Fibroblast of lung (primary cell): Measurements from ENCODE around the gene LPIN1.
A peak's percentile ranks its signal among the peaks of the same experiment; 100 is the strongest.

Experiments
- EZH2 ChIP-seq: IDR thresholded peaks from 2 replicates; pipeline ENCODE4 v1.5.1; 2012; ENCODE audit warnings: low read length, control low read depth, mild to moderate bottlenecking; ENCODE audit errors: missing control alignments
- TF ChIP-seq, protein P1 (sequence below), 2 donors: IDR thresholded peaks in 1 of 2; conservative IDR thresholded peaks in 1 of 2; 1 replicate in 1 of 2; 2 replicates in 1 of 2; pipeline ENCODE4 v1.5.1; 2011 to 2012; ENCODE audit warnings: low read length in 2 of 2, control low read depth in 1 of 2, inconsistent platforms in 1 of 2, low read depth in 1 of 2, mild to moderate bottlenecking in 1 of 2

- TF ChIP-seq, protein P1, sequence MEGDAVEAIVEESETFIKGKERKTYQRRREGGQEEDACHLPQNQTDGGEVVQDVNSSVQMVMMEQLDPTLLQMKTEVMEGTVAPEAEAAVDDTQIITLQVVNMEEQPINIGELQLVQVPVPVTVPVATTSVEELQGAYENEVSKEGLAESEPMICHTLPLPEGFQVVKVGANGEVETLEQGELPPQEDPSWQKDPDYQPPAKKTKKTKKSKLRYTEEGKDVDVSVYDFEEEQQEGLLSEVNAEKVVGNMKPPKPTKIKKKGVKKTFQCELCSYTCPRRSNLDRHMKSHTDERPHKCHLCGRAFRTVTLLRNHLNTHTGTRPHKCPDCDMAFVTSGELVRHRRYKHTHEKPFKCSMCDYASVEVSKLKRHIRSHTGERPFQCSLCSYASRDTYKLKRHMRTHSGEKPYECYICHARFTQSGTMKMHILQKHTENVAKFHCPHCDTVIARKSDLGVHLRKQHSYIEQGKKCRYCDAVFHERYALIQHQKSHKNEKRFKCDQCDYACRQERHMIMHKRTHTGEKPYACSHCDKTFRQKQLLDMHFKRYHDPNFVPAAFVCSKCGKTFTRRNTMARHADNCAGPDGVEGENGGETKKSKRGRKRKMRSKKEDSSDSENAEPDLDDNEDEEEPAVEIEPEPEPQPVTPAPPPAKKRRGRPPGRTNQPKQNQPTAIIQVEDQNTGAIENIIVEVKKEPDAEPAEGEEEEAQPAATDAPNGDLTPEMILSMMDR (conservative IDR thresholded peaks at IDR 0.05 in 1 of 2, IDR thresholded peaks at IDR 0.05 in 1 of 2; ENCODE audit: low read depth in 1 of 2, low read length in 2 of 2): peak; percentile 81 to 89
- no peak for TF ChIP-seq EZH2
Measured at GRCh38 chr2:11778923-11779757, 32.7 kb downstream of the LPIN1 start.
